ENCODE data around the gene FANK1. TPM values are rescaled to one million over a fixed set of nuclear protein-coding genes. Genes with fewer than 3 reads are reported as not detected.
"Not testable (repeated sequence)": the region's sequence is repeated elsewhere in the genome, so short reads cannot be mapped to it uniquely, and the experiment has no call there.

FANK1 gene
- total RNA-seq, 1 donor from 2014 or later = 0.14 TPM

DNA sequence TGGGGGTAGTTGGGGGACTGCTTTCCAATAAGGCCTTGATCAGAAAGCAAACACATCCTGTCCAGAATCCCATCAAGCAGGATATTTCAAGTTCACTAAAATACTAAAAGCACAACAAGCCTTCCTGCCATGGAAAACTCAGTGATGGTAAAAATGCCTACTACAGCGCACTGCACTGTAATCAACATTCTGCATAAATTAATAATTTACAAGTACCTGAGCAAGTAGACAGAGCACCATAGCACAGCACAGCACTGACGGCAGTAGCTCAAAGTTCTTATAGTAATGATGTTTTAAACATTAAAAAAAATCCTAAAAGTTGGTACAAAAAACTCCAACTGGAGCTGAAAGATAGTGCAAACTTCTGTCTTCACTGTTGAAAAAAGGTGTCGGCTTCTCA is 120.5 kb downstream of the FANK1 start:
- intact Hi-C loops (cut with micrococcal nuclease) = no loop called here

DNA sequence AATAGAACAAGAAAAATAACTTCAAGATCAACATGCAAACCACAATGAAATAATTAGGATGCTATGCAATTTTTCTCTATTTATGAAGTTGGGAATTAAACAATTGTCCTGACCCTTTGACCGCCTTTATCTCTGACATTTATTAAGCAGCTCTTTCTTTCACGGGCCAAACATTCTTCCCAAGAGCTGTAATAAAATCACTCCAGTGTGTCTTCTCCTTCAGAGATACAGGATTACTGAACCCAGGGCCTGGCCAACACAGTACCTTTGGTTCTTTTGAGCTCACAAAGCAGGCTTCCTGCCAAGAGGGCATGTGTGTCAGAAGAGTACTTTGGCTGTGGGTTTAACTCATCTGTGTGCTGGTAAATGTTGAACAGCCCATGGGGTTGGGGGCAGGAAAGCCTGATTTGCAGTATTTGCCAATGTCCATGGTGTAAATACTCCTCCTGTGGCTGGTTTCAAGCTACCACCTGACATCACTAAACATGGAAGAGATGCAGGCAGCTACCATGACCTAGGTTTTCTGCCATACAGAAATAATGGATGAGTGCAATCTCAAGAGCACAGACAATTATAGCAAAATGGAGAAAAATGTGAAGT is 121.7 kb downstream of the FANK1 start:
- intact Hi-C loops (cut with micrococcal nuclease) = no loop called here

DNA sequence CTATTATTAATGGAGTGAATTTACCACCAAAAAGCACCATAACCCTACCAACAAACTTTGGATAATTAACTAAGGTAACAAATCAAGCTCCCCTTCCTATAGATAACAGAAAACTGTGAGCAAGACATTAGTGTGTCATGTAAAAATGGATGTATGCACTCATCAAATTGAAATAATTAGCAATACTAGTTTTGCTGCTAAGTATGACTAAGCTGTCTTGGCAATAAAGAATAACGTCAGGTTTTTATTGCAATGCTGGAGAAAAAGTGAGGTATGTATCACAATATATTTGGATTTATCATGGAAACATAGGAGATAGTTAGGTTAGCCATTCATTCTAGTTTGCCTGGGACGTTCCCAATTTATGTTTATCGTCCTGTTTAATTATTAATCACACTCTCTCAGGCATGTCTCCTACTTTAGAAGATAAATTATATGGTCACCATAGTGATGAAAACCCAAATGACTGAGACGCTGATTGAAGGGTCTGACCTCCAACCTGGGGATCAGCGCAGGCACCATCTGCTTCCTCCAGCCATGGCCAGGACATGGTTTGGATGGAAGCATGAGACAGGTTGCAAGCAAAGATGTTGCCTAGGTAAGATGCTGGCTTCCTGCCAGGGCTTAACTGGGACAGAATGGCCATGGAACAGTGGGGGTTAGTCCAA is 125.6 kb downstream of the FANK1 start:
- intact Hi-C loops (cut with micrococcal nuclease) = no loop called here

DNA sequence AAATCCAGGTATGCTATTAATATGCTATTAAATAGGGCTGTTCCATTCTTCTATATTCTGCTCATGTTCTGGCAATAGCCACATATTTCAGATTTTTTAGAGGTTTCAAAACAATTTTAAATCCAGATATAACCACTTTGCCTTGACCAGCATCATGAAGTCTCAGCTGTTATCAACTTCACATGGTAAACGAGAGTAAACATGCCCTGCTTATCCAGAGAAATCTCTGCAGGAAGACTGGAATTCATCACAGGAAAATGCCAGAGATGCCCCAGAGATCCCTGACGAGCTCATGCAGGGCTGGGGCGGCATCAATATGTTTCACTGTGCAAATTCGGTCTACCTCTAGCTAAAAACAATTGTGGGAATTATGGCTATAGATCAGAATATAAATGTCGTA is 126.5 kb downstream of the FANK1 start:
- intact Hi-C loops (cut with micrococcal nuclease) = no loop called here

DNA sequence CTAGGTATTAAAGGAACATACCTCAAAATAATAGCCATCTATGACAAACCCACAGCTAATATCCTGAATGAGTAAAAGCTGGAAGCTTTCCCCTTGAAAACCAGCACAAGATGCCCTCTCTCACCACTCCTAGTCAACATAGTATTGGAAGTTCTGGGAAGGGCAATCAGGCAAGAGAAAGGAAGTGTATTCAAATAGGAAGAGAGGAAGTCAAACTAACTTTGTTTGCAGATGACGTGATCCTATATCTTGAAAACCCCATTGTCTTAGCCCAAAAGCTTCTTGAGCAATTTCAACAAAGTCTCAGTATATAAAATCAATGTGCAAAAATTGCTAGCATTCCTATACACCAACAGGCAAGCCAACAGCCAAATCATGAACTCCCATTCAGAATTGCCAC is 131.3 kb downstream of the FANK1 start:
- intact Hi-C loops (cut with micrococcal nuclease) = no loop called here

DNA sequence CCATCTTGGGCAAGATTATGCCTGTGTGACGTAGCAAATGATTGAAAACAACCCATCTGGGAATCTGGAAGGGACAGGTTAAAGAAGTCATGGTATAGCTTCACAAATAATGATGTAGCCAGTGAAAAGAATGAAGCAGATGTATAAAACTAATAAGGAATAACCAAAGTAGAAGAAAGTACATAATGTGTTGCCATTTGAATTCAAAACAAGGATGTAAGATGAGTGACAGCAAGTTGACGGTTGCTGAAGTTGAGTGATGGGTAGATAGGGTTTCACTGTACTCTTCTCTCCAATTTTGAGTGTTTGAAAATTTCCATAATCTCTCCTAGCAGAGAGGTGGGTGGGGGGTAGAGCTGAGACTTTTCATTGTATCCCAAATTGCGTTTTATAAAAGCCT is 133.6 kb downstream of the FANK1 start:
- intact Hi-C loops (cut with micrococcal nuclease) = no loop called here

DNA sequence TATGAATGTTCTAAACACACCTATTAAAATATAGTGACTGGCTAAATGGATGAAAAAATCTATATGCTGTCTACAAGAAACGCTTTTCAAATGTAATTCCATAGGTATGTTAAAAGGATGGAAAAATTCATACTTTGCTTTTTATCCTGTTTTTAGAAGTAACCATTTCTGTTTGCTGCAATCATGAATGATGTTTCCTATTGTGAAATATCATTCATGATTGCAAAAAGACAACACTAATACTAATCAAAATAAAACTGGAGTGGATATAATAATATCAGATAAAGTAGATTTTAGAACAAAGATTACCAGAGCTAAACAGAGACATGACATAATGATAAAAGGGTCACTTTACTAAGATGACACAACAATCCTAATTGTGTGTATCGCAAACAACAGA is 138.2 kb downstream of the FANK1 start:
- intact Hi-C loops (cut with micrococcal nuclease) = no loop called here

DNA sequence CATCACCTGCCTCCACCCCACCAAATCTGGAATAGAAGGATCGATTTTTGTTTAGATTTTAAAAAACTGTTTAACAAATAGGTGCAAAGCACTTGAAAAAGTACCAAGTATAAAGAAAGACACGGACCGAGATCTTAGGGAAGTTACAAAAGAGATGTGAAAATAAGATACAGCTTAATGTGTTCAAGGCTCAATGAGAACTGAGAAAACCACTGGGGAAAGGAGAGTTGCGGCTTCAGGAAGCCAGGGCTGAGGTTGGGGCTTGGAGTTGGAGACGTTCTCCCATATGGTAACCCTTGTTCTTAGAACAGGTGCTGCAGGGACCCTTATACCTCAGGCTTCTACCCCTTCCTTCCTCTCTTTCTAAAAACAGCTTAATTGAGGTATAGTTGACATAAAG is 140.2 kb downstream of the FANK1 start:
- intact Hi-C loops (cut with micrococcal nuclease) = no loop called here

DNA sequence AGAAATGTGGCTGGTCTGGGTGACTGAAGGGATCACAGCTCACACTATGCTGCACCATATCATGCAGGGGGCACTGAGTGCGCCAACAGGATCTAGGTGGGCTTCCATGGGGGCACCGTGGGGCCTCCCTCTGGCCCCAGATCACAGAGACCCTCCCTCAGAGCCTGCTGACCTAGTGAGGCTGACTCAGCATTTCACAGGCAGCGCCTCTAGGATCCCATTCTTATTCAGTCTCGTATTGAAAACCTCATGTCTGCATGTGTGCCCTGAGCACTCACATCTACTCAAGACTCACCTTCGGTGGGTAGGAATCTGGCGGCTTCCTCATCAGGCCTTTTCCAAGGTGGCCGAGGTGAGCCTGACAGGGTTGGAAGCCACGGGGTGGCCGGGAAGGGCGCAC is 141.6 kb downstream of the FANK1 start:
- intact Hi-C loops (cut with micrococcal nuclease) = no loop called here

DNA sequence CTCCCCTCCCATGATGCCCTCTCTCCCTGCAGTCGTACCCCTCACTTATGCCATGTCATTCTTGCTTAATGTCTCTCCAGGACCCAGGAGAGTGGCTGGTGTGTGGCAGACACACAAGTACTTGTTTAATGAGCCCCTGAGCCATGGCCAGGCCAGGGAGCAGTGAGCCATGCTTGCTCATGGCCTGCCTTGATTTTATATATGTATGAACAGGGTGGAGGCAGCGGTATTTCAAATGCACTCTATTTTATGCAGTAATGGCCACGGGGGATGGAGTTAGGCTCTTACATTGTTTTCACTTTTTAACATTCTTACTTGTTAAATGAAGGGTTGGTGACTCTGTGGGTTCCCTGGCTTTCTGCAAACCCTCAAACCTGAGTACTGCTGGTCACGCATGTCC is 144.8 kb downstream of the FANK1 start:
- intact Hi-C loops (cut with micrococcal nuclease) = no loop called here

DNA sequence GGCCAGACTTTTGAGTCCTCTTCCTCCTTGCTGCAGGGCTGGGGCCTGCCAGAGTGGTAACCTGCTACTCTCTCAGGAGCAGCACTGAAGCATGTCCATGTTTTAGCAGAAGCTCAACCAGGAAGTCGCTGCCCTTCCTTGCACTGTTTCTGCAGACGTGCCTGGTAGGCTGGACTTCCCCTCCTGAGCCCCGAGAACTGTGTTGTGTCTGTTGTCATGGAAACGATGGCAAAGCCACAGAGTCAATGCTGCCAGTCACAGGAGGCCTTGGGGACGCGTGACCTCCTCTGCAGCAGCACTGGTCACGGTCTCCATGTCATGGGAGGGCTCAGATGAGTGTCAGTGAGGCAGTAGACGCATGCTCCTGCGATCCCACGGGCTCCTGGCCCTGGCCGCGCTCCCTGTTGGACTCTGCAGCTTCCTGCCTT is 145.5 kb downstream of the FANK1 start:
- intact Hi-C loops (cut with micrococcal nuclease) = no loop called here

DNA sequence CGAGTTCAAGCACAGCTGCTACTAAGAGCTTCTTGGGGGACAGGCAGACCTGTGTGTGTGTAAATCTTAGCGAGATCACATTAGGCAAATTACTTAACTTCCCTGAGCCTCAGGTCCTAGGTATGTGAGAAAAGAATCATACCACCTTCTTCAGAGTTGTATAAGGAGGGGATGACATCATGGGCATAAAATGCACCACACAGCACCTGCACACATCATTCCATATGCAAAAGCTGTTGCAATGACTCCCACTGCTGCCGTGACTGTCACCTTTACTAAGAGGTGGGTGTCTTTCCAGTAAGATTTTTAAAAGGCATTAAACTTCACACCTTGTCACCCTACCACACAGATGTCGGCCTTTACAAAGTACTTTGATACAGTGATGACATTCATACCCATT is 146.0 kb downstream of the FANK1 start:
- intact Hi-C loops (cut with micrococcal nuclease) = no loop called here

DNA sequence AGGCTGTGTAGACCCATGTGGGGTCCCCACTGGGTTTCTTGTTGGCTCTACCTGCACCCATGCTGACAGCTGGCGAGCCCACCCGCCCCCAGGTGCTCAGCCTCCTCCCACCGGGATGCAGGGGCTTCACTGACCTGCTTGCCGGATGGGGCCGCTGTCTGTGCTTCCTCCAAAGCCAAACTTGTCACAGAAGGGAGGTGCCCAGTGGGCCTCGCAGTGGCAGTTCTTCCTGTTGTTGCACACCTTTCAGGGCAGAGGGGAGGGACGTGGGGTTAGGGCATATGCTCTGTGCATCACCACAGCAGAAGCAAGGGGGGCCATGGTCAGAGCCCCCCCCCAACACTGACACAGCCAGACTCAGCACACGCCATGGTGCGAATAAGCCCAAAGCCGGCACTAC is 146.5 kb downstream of the FANK1 start:
- intact Hi-C loops (cut with micrococcal nuclease) = no loop called here

DNA sequence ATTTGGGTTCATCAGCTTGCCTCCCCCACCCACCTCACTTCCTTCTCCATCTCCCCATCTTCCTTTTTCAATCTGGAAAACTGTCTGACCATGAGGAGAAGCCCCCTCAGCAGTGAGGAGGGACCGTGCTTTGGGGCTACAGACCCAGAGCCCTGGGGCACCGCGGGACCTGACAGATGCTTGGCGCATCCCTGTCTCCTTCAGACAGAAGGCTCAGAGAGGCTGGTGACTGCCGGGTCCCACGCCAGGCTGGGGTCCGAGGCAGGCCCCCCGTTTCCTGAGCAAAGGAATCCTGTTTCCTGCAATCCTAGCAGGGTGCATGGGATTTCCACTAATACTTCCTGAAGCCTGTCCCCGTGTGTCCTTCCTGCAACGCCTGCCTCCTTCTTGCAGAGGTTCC is 147.0 kb downstream of the FANK1 start:
- intact Hi-C loops (cut with micrococcal nuclease) = no loop called here

DNA sequence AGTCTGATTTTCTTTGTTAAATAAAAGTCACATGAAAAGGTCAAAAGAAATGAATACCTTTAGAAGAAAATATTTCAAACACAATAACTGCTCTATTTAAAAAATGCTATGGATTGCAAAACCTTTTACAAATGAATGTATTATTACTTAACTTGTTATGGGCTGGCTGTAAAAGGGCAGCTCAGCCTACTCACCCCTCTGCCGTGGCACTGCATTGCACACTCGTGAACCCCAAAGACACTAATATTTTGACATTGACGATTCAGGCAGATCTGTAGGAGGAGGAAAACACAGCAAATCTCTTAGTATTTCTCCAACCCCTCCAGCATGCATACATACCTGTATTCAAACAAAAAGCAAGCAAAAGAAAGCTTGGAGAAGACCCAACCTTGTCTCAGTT is 149.5 kb downstream of the FANK1 start:
- intact Hi-C loops (cut with micrococcal nuclease) = no loop called here

DNA sequence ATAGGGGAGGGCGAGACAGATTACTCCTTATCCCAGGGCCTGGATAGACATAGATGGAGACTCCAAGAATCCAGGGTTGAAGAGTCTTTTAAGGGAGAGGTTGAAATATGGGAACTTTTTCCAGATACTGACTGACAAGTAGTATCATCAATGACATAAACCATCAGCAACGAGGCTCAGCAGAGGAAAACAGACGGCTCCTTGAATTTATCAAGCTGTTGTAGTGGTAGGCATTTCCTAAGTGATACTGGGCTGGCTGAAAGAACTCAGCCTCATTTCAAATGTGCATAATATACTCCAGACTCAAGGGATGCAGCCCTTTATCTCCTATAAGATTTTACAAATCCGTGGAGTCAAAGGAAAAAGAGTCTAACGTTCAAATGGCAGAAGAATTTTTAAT is 150.5 kb downstream of the FANK1 start:
- intact Hi-C loops (cut with micrococcal nuclease) = no loop called here

DNA sequence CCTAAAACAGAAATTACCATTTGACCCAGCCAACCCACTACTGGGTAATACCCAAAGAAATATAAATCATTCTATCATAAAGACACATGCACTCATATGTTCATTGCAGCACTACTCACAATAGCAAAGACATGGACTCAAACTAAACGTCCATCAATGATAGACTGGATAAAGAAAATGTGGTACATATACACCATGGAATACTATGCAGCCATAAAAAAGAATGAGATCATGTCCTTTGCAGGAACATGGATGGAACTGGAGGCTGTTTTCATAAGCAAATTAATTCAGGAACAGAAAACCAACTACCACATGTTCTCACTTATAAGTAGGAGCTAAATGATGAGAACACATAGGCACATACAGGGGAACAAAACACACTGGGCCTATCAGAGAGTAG is 151.4 kb downstream of the FANK1 start:
- intact Hi-C loops (cut with micrococcal nuclease) = not testable (repeated sequence)

DNA sequence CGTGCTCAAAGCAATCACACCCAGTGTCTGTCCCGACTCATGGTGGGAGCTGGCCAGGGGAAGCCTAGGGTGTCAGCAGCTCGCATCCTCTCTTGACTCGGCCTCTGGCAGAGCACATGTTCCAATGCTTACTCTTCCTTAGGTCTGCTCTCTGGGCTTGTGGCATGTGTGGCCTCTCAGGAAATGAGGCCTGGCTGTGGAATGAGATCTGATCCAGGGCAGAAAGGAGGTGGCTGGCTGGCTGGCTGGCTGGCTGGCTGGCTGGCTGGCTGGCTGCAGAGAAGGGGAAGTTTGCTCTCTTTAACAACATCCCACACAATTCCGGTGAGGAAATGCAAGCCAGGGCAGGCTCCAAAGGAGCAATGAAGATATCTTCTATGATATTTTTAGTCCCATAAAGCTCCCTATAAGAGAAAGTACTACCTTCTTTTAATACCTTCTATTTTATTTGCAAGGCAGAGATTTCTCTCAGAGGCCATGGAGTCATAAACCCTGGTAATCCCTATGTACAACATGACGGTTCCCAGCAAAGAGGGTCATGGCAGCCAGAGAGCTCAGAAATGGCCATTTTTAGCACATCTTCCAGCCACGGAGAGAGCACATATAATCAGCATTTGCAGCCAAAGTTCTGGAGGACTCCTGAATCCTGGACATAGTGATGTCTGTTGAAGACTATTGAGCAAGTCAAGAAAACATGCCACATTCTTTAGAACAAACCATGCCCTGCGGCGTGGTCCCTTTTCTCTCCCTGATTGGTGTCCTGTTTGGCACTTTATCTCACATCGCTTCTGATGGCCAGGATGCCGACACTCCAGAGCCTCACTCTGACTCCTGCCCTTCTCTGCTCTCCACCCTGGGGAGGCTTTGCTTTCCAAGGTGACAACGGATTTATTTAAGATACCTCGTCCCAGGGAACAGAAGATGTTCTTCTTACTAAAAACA is 153.7 kb downstream of the FANK1 start:
- intact Hi-C loops (cut with micrococcal nuclease) = no loop called here

DNA sequence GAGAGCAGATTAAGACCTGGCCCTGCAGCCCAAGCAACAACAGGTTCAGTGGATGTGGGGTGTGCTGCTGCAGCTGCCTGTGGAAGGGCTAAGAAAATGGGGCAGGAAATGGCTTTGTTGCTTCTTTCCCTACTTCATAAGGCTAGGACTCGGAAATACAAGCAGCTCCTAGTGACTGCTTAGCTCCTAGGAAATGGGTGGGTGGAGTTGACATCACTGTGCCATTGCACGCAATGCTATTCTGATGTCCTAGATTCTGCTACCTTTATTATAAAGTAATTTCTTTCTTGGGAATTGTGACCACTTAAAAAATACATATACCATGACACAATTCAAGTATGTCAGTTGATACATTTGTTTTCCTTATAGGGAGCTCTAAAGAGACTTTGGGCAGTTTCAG is 155.8 kb downstream of the FANK1 start:
- intact Hi-C loops (cut with micrococcal nuclease) = no loop called here

DNA sequence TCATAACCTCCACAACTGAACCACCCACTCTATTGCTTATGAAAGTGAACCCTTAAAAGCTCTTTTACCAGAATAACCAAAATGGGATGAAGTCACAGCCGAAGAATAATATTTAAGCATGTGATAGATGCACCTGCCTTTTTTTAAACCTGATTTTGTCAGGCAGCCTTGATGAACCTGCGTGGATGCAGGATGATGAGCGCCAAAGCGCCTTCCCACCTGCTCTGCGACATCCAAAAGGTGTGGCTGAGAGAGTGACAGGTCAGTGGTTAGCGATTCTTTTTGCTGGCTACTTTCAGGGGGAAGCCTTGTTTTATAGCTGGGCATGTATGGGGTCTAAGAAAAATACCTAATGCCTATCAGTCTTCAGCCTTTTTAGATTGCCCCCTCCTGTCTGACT is 157.8 kb downstream of the FANK1 start:
- intact Hi-C loops (cut with micrococcal nuclease) = no loop called here

DNA sequence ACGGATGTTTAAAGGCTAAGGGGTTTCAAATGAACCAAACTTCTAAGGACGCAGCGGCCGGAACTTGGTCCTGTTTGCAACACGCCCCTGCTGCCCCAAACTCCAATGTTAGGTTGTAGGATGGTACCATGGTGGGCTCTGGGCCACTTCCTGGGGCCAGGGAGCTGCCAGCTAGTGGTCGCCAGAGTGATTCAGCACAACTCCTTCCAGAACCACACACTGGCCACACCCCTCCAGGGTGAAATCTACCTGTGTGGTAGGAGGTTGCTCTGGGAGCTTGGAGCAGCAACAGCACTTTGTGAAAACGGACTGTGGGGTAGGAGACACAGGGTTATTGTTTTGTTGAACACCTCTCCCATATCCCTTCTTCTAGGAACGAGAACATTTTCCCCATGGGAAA is 161.1 kb downstream of the FANK1 start:
- intact Hi-C loops (cut with micrococcal nuclease) = no loop called here

DNA sequence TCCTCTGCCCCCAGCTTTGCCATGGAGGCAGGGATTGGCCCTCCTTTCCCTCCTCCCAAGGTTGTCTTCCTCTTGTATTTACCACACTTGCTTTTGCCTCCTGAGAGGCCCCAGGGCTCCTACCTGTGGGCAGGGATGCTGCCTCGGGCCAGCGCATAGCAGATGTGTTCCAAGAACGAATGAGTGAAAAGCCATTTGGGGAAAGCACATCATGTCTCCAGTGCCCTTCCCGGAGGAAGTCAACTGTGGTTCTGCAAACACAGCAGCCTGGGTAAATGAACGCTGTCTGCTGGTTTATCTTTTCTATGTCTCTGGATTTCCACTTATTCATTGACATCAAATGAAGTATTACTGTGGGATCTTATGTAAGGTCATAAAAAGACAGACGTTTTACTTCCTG is 161.7 kb downstream of the FANK1 start:
- intact Hi-C loops (cut with micrococcal nuclease) = no loop called here
